NT2/D1 (cell line): Measurements from ENCODE around the gene GPSM1.

ENCODE experiments used
- SUZ12 ChIP-seq: IDR thresholded peaks from 2 replicates; pipeline ENCODE4 v1.6.1; 2011; ENCODE audit not compliant: insufficient read length, insufficient read depth; ENCODE audit errors: extremely low read depth
- YY1 ChIP-seq: IDR thresholded peaks from 2 replicates; pipeline ENCODE4 v1.6.1; 2011; ENCODE audit not compliant: insufficient read length, insufficient read depth
- ZNF274 ChIP-seq: IDR thresholded peaks from 2 replicates; pipeline ENCODE4 v1.6.1; 2011; ENCODE audit warnings: mild to moderate bottlenecking, low read depth, low read length

DNA sequence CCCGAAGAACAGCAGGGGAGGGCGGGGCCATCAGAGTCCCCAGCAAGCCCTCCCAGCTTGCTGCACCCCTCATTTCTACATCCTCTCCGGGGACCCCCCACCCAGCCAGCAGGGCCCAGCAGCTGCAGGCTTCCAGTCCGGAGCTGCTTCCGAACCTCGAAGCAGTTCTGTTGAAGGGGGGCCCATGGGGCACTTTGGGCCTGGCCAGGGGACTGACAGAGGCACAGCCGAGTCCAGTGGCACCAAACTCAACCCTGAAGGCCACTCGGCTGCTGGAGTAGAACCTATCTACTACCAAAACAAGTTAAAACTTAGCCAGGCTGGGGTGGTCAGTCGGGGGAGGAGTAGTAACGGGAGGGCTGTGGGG, 15.3 kb upstream of the GPSM1 start:
- TF ChIP-seq SUZ12 (no peak), ZNF274 (no peak), YY1 (no peak)
